GM21360 (cell line): Measurements from ENCODE around the gene CYP4B1.
"Not testable (repeated sequence)": the region's sequence is repeated elsewhere in the genome, so short reads cannot be mapped to it uniquely, and the experiment has no call there.

Source experiments
- ATAC-seq: cut with Tn5 transposase; IDR thresholded peaks from one replicate; pipeline ENCODE4 v1.9.1; 2021; ENCODE audit warnings: mild to moderate bottlenecking, moderate library complexity; ENCODE audit not compliant: unreplicated experiment

Gene CYP4B1

DNA sequence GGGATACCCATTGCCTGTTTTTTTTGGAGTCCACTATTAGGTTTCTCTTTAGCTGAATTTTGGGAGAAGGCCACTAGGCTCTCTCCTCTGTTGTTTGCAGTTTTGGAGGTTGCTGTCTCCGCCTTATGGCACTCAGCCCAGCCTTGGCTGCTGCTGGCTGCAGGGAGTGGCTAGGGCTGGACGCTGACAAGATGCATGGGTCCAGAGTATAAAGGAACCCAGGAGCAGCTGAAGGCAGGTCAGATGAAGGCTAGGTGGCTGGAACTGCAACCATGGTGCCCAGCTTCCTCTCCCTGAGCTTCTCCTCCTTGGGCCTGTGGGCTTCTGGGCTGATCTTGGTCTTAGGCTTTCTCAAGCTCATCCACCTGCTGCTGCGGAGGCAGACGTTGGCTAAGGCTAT, at the start of gene CYP4B1:
CYP4B1 (plus strand) TSS at position 237 of the 400 bp plus-strand sequence; CDS start at position 273, 36 bp downstream.
- ATAC-seq, result no peak

DNA sequence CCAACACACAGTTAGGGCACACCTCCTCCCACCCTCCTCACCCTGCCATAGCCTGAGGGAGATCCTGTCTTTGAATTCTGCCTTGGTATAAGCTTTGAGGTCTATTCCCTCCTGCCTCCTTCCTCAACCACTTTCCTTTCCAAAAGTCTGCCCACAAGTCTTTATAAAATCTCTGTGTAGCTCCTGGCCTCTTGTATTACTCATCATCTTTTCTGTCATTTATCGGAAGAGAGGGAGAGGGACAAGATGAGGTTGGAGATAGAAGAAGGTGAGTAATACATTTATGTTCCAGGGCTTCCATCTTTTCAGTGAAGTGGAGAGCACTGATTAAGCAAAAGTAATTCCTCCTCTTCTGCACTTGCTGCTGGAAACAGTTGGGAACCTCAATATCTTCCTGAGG, 49.4 kb upstream of the CYP4B1 start:
- ATAC-seq, result no peak

DNA sequence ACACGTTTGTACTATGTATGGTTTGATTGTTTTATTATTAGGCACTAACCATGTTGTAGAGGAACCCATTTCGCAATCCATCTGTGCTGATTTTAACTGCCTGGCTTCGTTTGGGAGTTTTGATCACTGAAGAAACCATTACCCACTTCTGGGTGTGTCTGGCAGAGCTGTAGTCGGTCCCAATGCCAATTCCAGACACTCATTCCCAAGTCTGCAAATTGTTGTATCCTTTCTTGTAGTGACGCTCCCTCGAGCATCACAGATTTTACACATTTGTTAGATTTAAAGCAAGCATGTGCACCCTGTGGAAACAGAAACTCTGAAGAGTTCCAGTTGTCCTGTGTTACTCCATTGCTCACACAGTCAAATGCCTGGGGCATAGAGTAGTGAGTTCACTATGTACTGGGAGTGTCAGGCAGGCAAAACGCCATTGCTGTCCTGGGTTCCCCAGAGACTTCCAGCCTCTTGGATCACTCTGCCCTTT, 48.9 kb upstream of the CYP4B1 start:
- ATAC-seq, result no peak

DNA sequence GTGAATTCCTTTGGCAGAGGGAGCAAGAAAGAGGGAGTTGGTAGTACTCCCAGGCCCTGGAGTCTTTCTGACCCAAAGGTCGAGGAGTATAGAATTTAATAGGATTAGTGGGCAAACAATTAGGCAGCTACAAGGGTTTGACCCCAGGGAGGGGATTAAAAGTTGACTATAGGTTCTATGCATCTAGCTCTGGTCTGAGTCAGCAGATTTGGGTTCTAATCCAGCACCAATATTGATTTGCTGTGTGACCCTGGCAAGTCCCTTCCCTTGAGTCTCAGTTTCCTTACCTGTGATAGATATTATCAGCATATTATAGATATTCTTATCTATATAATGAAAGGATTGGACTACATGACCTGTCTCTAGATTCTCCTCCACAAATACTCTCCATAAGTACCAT, 44.9 kb upstream of the CYP4B1 start:
- ATAC-seq, result no peak

DNA sequence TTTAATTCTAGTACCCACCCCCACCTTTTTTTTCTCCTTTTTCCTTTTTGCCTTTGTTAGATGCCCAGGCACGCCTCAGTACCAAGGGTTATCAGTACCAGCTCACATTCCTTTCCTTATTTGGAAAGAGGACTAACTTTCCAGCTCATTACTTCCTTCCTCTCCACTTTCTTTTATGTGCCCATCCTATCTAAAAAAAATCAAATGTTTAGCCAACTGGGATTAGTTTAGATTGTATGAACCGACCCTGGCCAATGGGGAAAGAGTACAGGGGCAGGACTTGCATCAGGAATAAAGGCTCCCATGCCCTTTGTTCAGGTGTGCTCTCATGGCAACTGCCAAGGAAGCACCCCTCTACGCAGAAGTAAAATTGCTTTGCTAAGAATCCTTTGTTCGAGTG, 44.1 kb upstream of the CYP4B1 start:
- ATAC-seq, result not testable (repeated sequence)

DNA sequence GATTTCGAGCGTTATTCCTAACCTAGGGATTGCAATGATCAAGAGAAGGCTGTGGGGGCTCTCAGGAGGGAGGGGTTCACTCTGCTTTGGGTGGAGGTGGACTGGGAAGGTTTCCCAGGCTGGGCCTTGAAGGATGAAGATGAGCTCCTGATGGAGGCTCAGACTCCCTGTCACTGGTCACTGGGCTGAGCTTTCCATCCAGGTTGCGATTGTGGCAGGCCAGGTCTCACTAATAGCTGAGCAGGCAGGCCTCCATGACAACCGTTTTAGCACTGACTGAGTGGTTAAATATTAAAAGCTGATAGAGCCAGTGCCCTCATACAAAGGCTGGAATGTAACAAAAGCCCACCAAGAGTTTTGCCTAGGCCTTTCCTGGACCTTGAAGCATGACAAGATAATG, 43.7 kb upstream of the CYP4B1 start:
- no peak for ATAC-seq

DNA sequence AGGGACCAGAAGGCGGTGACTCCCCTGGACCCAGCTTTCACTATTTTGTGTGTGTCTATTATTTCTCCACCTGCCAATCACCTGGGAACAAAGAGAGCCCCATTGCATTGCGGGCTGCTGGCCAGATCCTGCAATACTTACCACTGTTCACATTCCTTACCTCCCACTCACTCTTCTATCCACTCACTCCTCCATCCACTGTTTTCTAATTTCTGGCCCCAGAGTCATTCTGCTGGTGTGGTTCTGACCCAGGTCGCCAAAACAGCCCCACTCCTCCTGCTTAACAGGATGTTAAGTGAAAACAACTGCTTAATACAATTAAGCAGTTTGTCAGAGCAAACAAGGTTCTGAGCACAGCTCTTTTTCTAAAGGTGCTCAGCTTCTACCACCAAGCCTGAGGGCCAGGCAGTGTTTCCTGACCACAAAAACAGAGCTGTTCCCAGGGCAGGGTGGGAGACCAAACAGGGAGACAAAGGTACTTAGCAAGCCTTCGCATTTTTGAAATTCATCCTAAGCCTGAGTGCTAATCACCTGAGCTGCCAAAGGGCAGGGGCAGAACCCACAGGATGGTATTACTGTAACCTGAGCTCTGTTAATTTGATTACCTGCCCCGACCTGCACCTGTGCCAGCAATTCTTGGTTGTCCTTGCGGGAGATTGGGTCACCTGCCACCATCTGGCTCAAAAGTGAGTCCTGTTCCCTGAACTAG, 41.4 kb upstream of the CYP4B1 start:
- ATAC-seq, result no peak

DNA sequence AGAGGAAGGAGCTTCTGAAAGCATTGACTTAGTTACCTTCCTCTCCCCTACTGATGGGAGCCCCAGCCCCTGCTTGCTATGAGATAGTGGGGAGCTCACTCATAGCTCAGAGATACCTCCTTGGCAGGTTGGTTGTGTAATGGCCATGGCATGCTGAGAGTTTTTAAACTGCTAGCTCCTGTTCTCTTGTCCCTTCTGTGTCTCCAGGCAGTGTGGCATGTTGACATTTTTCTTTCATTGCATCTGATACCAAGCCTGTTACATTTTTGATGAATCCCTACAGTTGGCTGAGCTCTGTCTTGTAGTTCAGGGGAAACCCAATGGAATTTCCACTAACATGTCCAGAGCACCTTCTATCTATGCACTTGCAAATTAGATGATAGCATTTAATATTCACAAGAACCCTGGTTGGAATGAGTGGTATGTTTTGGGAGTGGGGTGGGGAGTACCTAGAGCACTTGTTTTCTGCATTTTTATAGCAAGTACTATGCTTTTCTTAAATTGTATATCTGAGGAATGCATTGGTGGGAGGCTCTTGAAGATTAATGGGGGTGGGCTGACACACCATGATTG, 40.8 kb upstream of the CYP4B1 start:
- ATAC-seq, result no peak

DNA sequence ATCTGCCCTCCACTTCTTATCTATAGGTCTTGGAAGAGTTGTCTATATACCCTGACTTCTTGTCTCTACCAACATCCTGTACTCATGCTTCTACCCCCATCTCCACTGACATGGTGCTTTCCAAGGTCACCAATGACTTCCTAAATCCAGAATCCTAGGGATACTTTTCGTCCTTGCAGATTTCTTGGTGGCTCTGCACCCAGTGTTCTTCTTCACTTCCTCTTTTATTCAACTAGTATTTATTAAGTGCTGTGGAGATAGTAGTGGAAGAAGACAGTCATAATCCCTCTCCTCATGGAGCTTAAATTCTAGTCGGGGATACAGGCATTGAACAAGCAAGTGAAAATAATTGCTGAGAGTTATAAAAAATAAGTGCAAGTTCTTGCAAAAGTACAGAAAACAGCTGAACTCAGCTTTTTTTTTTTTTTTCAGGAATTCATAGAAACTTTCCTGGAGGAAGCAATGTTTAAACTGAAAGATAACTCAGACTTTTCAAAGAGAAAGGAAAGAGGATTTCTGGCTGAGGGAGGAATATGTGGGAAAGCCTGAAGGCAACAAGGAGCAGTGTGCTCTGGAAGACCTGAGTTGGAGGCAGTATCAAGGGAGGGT, 38.2 kb upstream of the CYP4B1 start:
- ATAC-seq, result no peak

DNA sequence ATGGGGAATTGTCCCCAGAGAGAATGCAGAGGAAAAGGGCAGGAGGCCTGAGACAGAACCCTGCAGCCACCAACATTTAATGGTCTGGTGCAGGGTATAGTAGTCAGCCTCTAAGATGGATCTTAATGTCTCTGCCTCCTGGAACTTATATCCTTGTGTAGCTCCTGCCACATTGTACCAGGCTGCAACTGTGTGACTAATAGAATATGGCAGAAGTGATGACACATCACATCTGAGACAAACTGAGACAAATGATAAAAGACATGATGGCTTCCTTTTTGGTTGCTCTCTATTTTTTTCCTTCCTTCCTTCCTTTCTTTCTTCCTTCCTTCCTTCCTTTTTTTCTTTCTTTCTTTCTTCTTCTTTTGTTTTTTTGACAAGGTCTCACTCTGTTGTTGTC, 37.1 kb upstream of the CYP4B1 start:
- no peak for ATAC-seq

DNA sequence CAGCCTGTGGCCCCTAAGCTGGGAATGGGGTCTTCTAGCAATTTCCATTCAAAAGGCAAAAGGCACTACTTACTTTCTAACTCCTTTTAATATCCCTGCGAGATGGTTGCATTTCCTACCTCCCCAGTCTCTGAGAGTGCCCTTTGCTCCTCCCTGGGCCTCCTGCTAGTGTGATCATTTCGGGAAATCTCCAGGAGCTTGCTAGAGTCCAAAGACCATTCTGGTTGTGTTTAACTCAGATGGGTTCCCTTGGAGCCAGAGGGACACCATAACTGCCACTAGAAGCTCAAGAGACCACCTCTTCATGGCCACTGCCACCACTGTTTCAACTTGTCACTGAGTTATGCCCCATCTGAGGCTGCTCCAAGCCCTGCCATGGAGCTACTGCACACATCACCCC, 34.4 kb upstream of the CYP4B1 start:
- no peak for ATAC-seq

DNA sequence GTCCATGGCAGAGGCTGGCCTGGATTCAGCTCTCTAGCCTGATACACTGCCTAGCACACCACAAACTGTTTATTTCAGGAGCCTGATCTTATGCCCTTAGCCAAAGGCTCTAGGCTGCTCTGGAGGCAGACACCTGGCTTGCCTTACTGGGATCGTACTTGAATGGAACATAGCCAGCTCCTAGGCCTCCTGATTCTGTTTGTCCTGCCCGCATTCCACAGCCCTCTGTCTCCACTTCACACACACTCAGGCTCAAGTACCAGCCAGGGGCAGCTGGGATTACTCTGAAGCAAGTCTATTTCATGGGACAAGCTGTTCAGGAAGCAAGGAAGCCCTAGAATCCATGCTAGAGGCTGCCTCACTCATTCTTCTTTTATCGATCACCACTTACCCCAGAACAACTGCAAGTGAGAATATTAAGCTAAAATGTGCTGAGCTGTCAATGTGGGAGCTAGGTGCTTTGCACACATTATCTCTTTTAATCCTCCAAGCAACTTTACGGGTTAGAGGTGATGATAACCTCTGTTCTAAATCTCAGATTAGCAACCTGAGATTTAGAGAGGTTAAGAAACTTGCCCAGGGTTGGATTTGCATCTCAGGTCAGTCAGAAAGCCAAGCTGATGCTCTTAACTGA, 31.1 kb upstream of the CYP4B1 start:
- no peak for ATAC-seq

DNA sequence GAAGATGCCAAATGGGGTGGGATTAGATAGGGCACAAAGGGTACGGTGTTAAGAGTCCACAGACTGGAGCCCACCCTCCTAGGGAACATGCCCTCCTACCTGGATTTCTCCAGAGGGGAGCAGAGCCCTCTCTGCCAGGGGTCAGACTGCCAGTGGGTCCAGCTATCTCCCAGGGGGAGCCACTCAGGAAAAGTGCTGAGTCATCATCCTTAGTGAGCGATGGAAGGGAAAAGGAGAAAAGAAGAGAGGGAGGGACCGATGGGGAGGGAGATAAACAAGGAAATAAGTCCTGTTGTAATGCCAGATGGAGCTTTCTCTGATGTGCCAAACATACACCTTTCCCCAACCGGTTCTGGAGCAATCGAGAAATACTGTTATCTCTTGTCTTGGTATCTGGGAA, 30.4 kb upstream of the CYP4B1 start:
- ATAC-seq, result no peak

DNA sequence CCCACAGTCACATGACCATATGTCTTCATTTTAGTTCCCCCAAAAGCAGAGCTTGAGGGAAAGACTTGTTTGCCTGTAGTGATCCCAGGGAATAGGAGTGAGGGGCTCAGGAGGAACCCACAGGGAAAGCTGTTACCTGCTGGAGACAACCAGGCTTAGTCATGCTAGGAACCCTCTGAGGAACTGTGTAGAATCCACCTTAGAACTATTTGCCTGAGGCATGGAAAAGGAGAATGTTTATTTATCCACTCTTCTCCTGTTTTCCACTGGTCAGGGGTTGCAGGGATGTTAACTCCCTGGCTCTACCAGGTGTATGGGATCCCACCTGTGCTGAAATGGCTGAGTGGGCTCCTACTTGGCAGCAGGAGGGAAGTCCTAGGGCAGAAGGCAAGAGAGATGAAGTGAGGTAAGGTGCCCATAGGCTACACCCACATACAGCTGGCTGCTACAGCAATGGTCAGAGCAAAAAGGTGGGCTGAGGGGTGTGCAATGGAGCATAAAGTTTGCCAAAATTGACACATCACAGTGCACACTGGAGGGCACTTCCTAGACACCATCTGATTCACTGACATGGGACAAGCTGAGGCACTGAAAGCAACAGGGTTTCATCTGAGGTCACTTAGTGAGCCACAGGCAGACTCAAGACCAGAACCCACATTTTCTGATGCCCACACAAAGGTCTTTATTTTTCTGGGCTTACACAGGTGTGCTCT, 29.7 kb upstream of the CYP4B1 start:
- no peak for ATAC-seq

DNA sequence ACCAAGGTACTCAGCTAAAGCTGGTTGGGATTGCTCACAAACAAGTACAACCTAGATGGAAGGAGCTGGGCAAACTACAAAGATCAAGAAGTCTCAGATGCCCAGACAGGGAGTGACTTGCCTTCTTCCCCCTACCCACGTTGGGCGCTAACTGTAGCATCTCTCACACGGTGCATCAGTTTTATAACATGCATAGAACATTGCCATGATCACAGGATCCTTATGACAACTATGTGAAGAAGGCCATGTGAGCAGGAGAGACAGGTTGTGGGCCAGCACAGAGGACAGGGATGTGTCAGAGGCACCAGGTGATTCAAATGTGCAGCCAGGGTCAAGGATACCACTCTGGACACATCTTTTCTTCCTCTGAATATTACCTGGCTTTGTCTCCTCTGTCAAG, 28.3 kb upstream of the CYP4B1 start:
- no peak for ATAC-seq

DNA sequence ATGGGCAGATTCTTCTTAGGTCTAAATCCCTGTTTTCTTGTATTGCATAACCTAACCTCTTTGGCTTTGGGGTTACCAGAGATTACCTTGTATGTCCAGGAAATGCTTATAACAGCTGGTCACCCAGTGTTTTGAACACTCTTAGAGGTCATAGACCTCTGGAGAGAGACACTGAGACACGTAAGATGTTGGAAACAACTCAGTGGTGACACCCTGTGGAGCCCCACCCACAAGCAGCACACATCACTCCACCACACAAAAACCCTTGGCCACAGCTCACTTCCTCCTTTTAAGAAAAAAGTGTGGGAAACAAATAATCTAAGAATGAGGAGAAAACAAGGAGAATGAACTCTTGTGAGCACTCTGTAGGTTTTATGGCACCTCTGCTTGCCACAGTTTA, 26.3 kb upstream of the CYP4B1 start:
- ATAC-seq, result no peak

DNA sequence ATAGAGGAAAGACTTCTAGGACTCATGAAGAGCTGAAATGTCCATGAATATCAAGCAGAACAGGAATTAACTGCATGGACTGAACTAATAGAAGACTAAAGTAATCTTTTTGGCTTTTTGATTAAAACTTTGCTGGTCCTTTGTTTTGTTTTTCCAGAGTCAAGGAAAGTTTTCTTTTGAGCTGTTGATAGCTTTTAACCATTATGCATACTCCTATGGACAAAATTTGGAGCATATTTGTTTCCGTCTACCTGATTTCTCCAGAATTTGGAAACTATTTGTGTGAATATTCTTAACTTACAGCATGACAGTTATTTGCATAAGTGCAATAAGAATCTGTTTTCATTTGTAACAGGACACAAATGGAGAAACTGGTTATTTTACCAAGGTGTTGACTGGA, 24.5 kb upstream of the CYP4B1 start:
- no peak for ATAC-seq

DNA sequence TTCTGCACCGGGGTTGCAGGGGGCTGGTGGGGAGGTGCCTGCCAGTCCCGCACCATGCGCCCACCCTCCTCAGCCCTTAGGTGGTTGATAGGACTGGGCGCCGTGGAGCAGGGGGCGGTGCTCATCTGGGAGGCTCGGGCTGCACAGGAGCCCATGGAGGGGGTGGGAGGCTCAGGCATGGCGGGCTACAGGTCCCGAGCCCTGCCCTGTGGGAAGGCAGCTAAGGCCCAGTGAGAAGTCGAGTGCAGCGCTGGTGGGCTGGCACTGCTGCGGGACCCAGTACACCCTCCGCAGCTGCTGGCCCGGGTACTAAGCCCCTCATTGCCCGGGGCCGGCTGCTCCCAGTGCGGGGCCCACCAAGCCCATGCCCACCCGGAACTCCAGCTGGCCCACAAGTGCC, 20.4 kb upstream of the CYP4B1 start:
- not testable (repeated sequence) for ATAC-seq

DNA sequence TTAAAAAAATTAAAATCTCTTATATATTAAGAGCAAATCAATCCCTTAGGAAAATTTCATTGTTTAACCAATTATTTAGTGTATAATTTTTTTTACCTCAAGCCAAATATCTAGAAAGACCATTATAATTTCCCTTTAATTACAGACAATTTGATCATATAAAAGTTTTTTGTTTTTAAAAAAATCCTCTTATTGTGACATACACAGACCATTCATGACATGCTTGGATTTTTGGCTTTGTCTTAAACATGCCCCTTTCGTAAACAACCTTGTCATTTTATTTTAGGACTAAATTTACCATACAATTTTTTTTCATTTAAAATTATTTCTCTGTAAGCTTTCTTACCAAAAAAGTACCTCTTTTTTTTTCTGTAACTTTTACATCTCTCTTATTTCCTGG, 14.2 kb upstream of the CYP4B1 start:
- ATAC-seq, result no peak

DNA sequence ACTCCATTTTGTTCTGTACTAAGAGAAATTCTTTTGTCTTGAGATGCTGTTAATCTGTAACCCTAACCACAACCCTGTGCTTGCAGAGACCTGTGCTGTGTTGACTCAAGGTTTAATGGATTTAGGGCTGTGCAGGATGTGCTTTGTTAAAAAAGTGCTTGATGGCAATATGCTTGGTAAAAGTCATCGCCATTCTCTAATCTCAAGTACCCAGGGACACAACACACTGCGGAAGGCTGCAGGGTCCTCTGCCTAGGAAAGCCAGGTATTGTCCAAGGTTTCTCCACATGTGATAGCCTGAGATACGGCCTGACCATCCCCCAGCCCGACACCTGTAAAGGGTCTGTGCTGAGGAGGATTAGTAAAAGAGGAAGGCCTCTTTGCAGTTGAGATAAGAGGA, 10.2 kb upstream of the CYP4B1 start:
- not testable (repeated sequence) for ATAC-seq

DNA sequence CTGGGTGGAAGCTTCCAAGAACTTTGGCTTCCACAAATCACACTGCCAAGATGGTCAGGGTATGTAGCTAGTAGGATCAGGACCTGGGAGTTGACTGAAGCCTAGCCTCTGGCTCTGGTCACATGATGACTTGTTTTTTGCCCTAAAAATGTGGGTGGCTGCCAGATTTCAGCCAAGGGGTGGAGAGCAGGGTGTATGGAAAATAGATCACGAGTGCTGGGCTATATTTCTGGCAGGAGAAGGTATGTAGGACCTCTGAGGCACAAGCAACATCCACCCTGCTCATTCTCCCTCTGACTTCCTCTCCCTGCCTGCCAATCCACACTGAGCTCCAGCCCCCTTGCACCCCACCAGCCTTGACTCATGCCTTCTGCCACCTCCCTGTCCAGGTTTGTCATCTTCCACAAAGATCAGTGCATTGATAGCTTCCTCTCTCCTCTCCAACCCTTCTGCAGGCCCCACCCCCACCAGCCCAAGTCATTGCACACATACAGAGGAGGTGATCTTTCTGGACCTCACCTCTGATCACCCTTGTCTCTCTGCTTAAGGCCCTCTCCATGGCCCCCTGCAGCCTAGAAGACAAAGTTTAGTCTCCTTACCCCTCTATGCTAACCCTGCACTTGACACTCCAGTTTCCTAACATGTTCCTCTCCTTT, 8.3 kb upstream of the CYP4B1 start:
- no peak for ATAC-seq
